Bronchial epithelial cell (primary cell): ENCODE measurements around the gene ITPRIPL2. TPM values are rescaled to one million over a fixed set of nuclear protein-coding genes. Genes with fewer than 3 reads are reported as not detected.
A peak's percentile ranks its signal among the peaks of the same experiment; 100 is the strongest.

Experiments used
- DNase-seq: peaks from one replicate; pipeline ENCODE4 v3.0.0-alpha.2; 2010; ENCODE audit warnings: low read depth
- FAIRE-seq: peaks from 2 replicates; lab custom pipeline; 2011; peaks lifted over from hg19 to GRCh38; lab: Jason Lieb, UNC
- H3K27me3 ChIP-seq: 2 replicates; pipeline ENCODE4 v1.5.1; 2011; ENCODE audit warnings: low read length; ENCODE audit not compliant: control insufficient read depth, insufficient read depth
- H3K36me3 ChIP-seq: 2 replicates; pipeline ENCODE4 v1.5.1; 2011; ENCODE audit warnings: low read length; ENCODE audit not compliant: control insufficient read depth, insufficient read depth
- H3K4me3 ChIP-seq: 2 replicates; pipeline ENCODE4 v1.5.1; 2011; ENCODE audit warnings: mild to moderate bottlenecking, low read depth, low read length, control low read depth
- CTCF ChIP-seq: IDR thresholded peaks from 2 replicates; pipeline ENCODE4 v1.5.1; 2011; ENCODE audit warnings: mild to moderate bottlenecking, moderate library complexity, low read length, control low read depth, inconsistent platforms; ENCODE audit not compliant: insufficient read depth, severe bottlenecking
- total RNA-seq: library from RNA; depleted of rRNA; stranded (reverse); fragments of >200 nt; gene quantifications from 2 replicates; pipeline ENCODE4 v1.2.1, GENCODE V29; 2014

Gene ITPRIPL2
- total RNA-seq, 1 donor from 2014 or later: 18.7 TPM

GRCh38 chr16:19151310-19151709 lies 37.5 kb downstream of the ITPRIPL2 start:
- DNase-seq: peak; percentile 26
- peak; percentile 50 for FAIRE-seq

GRCh38 chr16:19152042-19152441 lies 38.3 kb downstream of the ITPRIPL2 start:
- Histone ChIP-seq H3K4me3 (no peak overlapping the region), H3K36me3 (no peaks in the 10 kb centered on the region)
- no peak for FAIRE-seq

More at GRCh38 chr16:19151310-19151709, 37.5 kb downstream of the ITPRIPL2 start:
- Histone ChIP-seq H3K4me3 (no peak overlapping the region), H3K27me3 (no peaks in the 10 kb centered on the region), H3K36me3 (no peaks in the 10 kb centered on the region)
- no peak for TF ChIP-seq CTCF

GRCh38 chr16:19153876-19154275 lies 40.1 kb downstream of the ITPRIPL2 start:
- DNase-seq (no peak), FAIRE-seq (no peak)
- no peak for TF ChIP-seq CTCF
- Histone ChIP-seq H3K36me3 (no peaks in the 10 kb centered on the region), H3K27me3 (no peaks in the 10 kb centered on the region), H3K4me3 (no peak overlapping the region)

More at GRCh38 chr16:19152042-19152441, 38.3 kb downstream of the ITPRIPL2 start:
- no peaks in the 10 kb centered on the region for H3K27me3 ChIP-seq
- DNase-seq: no peak
- no peak for TF ChIP-seq CTCF

DNA sequence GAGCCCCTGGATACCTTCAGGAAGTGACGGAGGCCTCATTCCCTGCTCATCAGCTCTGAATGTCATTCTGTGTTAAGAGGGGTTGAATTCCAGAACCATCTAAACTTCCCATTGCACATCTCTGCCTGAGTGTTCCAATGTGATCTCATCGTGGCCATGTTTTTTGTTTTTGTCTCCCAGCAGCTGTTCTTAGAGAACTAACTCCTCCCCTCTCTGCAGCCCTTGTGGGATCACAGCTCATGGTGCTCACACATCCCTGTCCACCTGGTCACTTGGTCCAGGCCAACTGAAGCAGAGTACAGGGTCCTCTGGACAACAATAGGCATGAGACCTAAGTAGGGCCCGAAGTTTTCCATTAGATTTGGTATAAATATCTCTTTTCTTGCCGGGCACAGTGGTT lies 48.3 kb downstream of the ITPRIPL2 start:
- no peak for TF ChIP-seq CTCF
- no peak for FAIRE-seq

DNA sequence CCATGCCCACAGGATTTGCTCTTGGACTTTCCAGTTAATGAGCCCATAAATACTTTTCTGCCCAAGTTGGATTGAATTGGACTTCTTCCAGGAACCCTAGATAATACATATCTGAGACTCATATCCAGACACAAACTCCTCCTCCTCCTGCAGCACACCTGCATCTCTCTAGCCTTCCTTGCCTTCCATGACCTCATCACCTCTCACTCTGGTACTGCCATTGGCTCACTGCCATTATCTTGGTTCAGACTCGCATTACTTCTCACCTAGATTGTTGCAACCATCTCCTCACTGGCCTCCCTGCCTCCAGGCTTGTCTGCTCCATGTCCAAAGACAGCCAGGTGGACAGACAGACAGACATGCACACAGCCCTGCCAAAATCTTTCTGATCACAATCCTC lies 49.5 kb downstream of the ITPRIPL2 start:
- Histone ChIP-seq H3K4me3 (no peak overlapping the region), H3K27me3 (no peaks in the 10 kb centered on the region), H3K36me3 (no peaks in the 10 kb centered on the region)
- no peak for DNase-seq
- no peak for TF ChIP-seq CTCF
- no peak for FAIRE-seq

More for the DNA sequence above, 48.3 kb downstream of the ITPRIPL2 start:
- Histone ChIP-seq H3K27me3 (no peaks in the 10 kb centered on the region), H3K4me3 (no peak overlapping the region), H3K36me3 (no peaks in the 10 kb centered on the region)
- no peak for DNase-seq

DNA sequence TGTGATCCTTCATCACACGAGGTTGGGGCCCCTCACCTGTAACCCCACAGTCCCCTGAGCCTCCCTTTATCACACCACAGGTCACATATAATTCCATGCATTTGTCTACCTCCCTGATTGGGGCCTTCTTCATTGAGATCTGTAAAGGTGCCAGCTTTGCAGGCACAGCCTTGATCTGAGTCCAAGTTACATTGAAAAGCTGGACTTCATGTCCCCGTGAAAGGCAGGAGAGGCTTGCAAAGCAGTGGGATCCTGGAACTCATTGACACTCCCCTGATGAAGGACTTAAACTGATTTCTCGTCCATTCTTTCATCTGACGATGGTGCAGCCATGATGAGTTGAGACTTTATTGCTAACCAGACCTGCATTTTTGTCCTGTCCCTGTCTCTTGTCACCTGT lies 50.5 kb downstream of the ITPRIPL2 start:
- DNase-seq (no peak), FAIRE-seq (no peak)
- H3K4me3 ChIP-seq: no peak overlapping the region
- no peak for TF ChIP-seq CTCF
- H3K36me3 ChIP-seq: no peaks in the 10 kb centered on the region
- H3K27me3 ChIP-seq: peaks cover 2% of the 10 kb centered on the region
